C4-2B (cell line): Measurements from ENCODE around the gene STK11IP.

Experiments
- H3K27ac ChIP-seq: fragments of 450-650 bp; 2 replicates; pipeline ENCODE4 v1.5.1; 2017
- ZFX ChIP-seq: fragments of 450-650 bp; IDR thresholded peaks from 2 replicates; pipeline ENCODE4 v1.6.1; 2017
- TF ChIP-seq, protein P1 (sequence below): fragments of 450-650 bp; conservative IDR thresholded peaks from 2 replicates; pipeline ENCODE4 v1.5.1; 2017; ENCODE audit warnings: mild to moderate bottlenecking

The STK11IP gene

DNA sequence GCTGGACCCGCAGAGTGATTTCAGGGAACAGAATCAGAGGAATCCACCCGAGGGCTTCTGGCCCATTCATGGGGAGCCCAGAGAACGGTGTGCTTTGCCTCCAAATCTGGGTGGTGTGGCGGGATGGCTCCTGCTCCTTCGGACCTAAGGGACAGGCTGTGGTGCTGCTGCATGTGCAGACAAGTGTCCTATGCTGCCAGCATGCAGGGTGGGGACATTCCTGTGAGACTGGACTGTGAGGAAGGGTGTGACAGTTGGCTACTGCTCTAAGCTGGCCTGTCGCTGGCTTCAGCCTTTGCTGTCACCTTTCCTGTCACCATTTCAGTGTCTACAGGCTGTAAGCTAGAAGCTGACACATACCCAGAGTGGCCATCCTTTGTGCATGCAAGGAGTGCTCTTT, 26.9 kb downstream of the STK11IP start:
- no peak overlapping the region for H3K27ac ChIP-seq
- no peak for TF ChIP-seq ZFX
- TF ChIP-seq, protein P1, sequence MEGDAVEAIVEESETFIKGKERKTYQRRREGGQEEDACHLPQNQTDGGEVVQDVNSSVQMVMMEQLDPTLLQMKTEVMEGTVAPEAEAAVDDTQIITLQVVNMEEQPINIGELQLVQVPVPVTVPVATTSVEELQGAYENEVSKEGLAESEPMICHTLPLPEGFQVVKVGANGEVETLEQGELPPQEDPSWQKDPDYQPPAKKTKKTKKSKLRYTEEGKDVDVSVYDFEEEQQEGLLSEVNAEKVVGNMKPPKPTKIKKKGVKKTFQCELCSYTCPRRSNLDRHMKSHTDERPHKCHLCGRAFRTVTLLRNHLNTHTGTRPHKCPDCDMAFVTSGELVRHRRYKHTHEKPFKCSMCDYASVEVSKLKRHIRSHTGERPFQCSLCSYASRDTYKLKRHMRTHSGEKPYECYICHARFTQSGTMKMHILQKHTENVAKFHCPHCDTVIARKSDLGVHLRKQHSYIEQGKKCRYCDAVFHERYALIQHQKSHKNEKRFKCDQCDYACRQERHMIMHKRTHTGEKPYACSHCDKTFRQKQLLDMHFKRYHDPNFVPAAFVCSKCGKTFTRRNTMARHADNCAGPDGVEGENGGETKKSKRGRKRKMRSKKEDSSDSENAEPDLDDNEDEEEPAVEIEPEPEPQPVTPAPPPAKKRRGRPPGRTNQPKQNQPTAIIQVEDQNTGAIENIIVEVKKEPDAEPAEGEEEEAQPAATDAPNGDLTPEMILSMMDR = no peak

DNA sequence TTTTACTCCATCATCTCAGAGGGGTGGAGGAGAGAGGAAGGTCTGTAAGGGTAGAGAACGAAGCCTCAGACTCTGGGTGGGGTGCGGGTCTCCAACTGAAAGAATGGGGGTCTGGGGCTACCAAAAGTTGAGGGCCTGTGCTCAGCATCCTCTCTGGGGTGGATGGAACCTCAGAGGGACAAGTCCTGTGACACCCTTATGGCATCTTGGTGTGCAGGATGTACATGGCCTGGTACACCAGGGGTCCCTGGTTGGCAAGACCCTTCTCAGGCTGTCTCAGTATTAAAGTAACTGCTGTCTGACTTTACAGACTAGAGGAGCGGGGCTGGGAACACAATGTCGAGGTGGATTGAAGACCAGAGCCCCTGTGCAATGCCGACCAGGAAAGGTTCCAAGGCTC, 27.5 kb downstream of the STK11IP start:
- no peak overlapping the region for H3K27ac ChIP-seq

DNA sequence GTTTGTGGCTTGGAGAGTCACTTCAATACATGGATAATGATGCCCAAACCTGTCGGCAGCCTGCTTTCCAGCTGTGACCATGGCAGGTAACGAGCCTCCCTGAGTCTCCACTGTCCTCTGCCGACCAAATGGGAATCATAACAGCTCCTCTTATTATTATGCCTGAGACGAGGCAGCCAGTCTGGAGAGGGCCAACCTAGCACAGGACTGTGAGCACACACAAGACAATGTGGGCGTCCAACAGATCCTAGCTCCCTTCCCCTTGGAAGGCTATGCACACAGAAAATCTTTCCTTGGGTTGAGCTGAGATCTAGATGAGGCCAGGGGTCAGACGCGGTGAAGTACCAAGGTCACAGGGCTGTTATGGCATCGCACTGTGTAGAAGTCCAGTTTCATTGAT, 28.9 kb downstream of the STK11IP start:
- H3K27ac ChIP-seq = no peak overlapping the region
- TF ChIP-seq ZFX = no peak
- TF ChIP-seq, protein P1 = no peak

More for the DNA sequence above, 27.5 kb downstream of the STK11IP start:
- TF ChIP-seq ZFX = no peak
- TF ChIP-seq, protein P1 = no peak

DNA sequence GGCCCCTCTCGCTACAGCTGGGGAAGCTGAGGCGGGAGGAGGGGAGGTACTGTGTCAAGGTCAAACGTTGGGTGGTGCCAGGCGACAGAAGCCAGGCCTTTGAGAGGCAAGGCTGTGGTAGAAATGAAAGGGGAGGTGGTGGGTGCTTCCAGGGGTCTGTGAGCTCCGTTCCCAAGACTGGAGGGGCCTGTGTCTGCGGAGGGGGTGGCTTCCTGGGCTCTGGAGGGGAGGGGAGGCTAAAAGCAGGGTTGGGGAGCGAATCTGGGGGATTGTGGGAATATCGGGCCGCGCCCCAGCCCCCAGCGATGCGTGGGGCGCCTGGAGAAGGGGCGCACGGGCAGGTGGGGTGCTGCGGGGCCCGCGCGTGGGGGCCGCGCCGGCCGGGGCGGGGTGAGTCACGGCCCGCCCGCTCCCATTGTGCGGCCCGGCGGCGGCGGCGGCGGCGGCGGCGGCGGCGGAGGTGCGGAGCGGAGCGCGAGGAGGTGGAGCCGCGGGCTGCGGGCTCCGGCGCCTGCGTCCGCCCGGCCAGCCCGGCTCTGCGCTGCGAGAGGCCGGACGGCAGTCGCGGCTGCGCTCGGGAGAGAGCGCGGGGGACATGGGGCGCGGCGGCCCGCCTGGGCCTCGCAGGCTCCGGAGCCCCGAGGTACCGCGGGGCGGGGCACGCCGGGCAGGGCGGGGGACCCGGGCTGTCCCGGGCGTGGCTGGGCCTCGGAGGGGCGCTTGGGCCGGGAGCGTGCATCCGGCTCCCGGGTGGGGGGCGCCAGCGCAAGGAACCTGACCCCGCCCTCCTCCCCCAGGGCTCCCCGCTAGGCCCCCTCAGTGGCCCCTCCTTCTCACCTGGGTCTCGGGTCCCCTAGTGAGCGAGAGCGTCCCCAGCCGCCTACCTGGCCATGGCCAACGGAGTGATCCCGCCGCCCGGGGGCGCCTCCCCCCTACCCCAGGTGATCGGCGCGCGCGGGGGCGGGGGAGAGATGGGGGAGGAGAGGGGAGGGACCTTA, 29.7 kb downstream of the STK11IP start, which contains the start of gene SLC4A3:
TSS of gene SLC4A3 (plus strand) at position 528 of the 998 bp plus-strand sequence. CDS start at position 891, 363 bp downstream.
- TF ChIP-seq, protein P1 = no peak
- TF ChIP-seq ZFX = peak; percentile 25; the same call in 1 of the 2 replicates
- peak within 1 kb of the TSS; percentile 17; the same call in 1 of the 2 replicates for H3K27ac ChIP-seq

DNA sequence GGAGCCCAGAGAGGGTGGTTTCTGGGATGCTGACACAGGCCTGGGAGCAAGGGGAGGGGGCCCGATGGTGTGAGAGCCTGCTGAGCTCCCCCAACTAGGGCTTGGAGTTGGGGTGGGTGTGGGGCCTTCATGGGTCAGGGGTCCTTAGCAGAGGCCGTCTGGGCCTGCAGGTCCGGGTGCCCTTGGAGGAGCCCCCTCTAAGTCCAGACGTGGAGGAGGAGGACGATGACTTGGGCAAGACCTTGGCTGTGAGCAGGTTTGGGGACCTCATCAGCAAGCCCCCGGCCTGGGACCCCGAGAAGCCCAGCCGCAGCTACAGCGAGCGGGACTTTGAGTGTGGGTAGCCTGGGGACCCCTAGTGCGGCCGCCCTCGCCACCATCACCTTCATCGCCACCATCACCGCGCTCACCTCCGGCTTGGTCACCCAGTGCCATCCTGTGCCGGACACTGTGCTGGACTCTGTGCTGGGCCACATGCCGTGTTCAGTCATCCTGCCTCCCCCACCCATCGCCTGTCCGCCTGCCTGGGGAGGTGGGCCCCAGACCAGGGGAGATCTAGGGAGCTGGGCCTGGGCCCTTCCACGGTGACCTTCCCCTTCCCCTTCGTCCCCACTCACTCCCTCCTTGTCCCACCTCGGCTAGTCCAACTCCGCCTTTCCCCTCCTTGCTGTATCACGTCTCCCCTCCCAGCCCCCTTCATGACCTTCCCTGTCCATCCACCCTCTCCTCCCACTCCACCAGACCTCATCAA, 30.8 kb downstream of the STK11IP start:
- no peak overlapping the region; the same call in 1 of the 2 replicates for H3K27ac ChIP-seq
- no peak for TF ChIP-seq ZFX
- TF ChIP-seq, protein P1 = no peak

DNA sequence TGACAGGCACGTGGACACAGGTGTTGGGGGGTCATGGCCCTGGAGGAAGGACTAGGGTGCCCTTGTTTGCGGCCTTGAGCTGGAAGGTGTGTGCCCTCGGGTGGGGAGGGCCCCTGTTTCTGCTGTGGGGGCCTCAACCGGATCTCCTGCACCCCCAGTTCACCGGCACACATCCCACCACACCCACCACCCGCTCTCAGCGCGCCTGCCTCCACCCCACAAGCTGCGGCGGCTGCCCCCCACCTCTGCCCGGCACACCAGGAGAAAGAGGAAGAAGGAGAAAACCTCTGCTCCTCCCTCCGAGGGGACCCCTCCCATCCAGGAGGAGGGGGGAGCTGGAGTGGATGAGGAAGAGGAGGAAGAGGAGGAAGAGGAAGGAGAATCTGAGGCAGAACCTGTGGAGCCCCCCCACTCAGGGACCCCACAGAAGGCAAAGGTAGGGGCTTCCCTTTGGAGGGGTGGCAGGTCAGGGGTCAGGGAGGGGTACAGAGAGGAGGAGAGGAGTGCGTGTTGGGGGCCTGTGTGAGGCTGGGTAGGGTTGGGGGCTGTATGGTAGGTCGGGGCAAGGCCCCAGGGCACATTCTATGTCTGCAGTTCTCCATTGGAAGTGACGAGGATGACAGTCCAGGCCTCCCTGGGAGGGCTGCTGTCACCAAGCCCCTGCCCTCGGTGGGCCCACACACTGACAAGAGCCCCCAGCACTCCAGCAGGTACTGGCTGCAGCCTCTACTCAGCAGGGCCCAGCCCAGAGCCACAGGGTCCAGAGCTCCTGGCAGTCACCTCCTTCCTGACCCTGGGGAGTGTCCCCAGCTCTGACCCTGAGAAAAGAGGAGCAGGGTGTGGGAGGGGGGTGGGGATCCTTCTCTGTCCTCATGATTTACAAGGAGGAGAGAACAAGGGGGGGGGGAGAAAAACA, 31.6 kb downstream of the STK11IP start:
- H3K27ac ChIP-seq = no peak overlapping the region
- TF ChIP-seq, protein P1 = no peak
- TF ChIP-seq ZFX = no peak
